WTC11 (cell line): ENCODE data around the gene RRP1B.

Experiments
- AR ChIP-seq: fragments of 250-450 bp; sonication (Bioruptor Pico); IDR thresholded peaks from 2 replicates; pipeline ENCODE4 v1.9.0; 2021; ENCODE audit warnings: mild to moderate bottlenecking
- CTCF ChIP-seq: fragments of 200-600 bp; IDR thresholded peaks from 2 replicates; pipeline ENCODE4 v1.8.0; 2022; ENCODE audit warnings: antibody characterized with exemption
- ELF4 ChIP-seq: sonication (generic); formaldehyde crosslinking; IDR thresholded peaks from 2 replicates; pipeline ENCODE4 v1.8.1; 2022; ENCODE audit warnings: low read depth, mild to moderate bottlenecking, moderate library complexity, missing genetic modification reagents
- FOXJ3 ChIP-seq: sonication (generic); formaldehyde crosslinking; IDR thresholded peaks from 2 replicates; pipeline ENCODE4 v1.9.0; 2021; ENCODE audit warnings: missing genetic modification reagents, mild to moderate bottlenecking, borderline replicate concordance
- ZNF138 ChIP-seq: sonication (generic); formaldehyde crosslinking; conservative IDR thresholded peaks from 2 replicates; pipeline ENCODE4 v1.8.1; 2022; ENCODE audit warnings: mild to moderate bottlenecking, moderate library complexity, missing genetic modification reagents

DNA sequence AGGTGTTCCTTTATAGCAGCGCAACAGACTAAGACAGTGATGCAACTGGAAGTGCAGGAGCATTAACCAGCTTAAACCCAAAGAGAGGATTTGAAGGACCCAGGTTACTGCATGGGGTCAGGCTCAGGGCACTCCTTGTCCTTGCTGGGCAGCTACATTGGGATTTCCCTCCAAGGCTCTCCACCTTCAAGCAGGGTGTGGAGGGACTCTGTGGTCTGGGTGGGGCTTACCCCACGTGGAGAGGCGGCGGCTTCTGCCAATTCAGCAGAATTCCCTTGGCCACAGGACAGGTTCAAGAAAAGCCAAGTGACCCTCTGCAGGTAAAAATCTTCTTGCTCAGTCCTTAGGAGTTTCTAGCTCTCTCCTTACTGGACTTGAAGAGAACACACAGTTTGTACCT lies 6.5 kb downstream of the RRP1B start:
- no peak for TF ChIP-seq FOXJ3 (CRISPR knock-in tag)
- no peak for TF ChIP-seq CTCF
- no peak for TF ChIP-seq ZNF138 (CRISPR knock-in tag)
- no peak for TF ChIP-seq AR (CRISPR knock-in tag)
- TF ChIP-seq ELF4 (CRISPR knock-in tag): no peak
